8988T (cell line): ENCODE results near the gene PGA5.

Source experiments
- DNase-seq: peaks from one replicate; pipeline ENCODE4 v3.0.0; 2011

The PGA5 gene

DNA sequence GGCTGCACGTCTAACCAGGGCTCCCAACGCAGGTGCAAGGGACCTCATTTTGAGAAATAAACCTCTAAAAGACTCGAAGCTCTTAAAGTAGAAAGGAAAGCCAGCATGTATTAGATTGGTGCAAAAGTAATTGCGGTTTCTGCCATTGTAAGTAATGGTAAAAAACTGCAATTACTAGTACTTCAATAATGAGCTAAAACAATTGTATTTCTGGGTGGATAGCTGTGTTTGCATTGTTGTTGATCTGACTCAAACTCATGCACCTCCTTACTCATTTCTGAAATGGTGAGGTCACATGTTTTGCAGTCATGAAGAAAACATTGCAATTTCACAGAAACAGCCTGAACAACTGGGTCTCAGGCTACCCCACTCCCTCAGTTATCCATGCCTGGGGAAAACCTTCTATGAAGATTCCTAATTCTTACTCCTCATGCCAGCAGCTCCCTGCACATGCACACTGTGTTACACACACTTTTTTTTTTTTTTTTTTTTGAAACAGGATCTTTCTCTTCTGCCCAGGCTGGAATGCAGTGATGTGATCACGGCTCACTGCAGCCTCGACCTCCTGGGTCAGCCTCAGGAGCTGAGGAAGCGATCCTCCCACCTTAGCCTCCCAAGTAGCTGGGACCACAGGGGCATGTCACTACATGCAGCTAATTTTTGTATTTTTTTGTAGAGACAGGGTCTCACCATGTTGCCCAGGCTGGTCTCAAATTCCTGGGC lies 29.5 kb downstream of the PGA5 start:
- DNase-seq = no peak

DNA sequence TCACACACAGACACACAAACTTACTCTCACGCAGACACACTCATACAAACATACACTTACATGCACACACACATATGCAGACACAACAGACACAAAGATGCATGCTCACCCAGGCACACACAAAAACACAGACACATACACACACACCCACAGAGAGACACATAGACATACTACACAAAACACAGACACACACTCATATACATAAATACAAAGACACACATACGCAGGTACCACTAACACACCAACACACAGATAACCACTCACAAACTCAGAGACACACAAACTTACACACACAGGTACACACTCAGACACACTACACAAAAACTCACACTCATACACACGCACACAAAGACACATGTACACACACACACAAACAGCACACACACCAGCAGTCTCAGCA lies 31.8 kb downstream of the PGA5 start:
- no peak for DNase-seq

DNA sequence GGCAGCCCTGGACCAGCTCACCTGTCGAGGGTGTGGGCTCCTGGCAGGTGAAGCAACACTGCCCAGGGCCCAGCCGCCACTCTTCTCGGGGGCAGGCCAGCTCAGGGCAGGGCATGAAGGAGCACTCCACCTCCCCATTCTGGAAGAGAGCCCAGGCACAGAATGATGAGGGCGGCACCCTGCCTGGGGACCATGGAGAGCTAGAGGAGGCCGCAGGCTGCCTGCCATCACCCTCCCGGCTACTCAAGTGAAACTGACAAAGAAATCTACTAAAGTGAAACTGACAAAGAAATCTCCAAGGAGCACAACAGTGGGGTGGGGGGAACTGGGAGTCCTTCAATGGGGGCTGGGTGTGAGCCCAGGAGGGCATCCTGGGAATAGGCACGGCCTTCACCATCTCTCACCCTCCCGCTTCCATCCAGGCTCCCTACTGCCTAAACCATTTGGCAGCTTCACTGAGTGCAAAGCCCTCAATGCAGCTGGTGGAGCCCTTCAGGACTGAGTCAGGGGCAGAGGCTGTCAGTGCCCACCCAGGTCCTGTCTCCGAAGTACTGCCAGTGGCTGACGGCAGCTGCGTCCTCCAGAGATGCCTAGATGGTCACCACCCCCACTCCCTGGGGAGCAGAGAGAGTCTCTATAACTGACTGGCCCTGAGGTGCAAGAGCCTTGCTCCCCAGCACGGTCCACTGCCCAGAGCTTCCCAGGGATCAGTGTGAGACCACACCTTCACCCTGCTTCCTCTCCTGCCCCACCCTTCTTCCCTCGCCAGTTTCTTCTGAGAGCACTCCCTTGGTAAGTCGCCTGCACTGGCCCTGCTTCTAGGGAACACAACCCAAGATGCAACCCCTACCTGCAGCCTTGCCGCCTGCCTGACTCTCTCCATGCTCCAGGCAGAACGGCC lies 32.5 kb downstream of the PGA5 start:
- DNase-seq = no peak

DNA sequence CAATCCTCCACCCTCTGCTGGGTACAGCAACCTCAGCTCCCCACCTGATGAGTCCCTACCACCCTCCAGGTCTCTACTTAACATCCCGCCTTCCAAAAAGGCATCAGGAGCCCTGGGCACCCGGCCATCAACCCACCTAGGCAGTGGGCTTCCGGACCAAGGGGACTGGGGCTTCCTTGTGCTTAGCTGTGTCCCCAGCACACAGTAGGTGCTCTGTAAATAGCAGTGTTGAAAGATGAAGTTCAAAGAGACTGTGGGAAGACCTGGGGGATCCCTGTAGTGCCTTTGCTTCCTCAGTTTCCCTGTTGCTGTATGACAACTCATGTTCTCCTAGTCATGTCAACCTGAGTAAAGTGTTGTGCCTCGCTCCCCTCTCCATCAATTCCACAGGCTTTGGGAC lies 33.1 kb downstream of the PGA5 start:
- DNase-seq = no peak

DNA sequence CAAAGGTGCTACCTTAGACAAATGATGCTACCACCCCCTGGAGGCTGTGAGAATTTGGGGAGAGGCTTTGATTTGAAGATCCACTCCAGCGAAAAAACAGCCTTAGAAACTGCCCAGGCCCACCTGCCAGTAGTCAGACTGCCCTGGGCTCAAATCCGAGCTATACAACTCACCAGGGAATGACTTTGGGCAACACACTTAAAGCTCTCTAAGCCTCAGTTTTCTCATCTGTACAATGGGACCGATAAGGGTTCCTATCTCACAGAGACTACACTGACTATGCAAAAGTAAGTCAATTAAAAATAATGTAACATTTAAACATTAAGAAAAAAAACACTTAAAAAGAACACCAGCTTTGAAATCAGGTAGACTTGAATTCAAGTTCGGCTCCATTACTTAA lies 34.2 kb downstream of the PGA5 start:
- no peak for DNase-seq

DNA sequence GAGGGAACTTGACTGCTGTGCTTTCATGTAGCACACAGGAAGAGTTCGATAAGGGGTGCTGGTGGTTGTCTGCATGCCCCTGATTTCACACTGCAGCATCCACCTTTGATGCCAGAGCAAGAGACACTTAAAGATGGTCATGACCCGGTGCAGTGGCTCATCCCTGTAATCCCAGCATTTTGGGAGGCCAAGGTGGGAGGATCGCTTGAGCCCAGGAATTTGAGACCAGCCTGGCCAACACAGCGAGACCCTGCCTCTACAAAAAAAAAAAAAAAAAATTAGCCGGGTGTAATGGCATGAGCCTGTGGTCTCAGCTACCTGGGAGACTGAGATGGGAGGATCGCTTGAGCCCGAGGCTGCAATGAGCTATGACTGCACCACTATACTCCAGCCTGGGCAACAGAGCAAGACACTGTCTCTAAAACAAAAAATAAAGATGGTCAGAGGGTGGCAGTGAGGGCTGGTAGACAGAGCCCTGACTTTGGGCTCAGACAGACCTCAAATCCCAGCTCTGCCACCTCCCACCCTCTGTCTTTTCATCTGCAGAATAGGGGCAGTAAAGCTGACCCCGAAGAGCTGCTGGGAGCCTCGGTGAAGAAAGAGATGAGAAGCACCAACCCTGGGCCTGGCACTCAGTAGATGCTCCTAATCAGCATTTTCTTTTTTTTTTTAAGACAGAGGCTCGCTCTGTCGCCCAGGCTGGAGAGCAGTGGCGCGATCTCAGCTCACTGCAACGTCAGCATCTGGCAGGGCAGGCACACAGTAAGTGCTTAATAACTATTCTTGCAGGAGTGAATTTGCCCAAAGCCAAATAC lies 36.4 kb downstream of the PGA5 start:
- no peak for DNase-seq

DNA sequence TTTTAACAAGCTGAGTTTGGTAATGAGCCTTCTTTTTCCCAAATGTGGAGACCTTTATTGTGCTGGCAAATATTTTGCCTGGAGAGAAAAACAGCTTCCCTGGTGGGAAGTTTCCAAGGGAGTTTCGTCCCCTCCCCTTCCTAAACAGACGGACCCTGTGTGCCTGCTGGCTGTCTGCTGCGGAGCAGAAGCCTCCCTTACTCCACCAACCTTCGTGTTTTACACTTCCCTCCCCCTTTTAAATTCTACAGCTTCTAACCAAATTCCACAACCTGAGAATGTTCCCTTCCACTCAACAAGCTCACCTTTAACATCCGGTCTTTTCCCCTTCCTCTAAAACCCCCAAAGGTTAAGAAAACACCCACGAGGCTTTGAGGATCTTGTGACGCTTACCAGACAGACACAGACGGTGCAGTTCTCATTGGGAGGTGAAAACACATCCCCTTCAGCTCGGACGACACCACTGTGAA lies 37.1 kb downstream of the PGA5 start:
- no peak for DNase-seq

DNA sequence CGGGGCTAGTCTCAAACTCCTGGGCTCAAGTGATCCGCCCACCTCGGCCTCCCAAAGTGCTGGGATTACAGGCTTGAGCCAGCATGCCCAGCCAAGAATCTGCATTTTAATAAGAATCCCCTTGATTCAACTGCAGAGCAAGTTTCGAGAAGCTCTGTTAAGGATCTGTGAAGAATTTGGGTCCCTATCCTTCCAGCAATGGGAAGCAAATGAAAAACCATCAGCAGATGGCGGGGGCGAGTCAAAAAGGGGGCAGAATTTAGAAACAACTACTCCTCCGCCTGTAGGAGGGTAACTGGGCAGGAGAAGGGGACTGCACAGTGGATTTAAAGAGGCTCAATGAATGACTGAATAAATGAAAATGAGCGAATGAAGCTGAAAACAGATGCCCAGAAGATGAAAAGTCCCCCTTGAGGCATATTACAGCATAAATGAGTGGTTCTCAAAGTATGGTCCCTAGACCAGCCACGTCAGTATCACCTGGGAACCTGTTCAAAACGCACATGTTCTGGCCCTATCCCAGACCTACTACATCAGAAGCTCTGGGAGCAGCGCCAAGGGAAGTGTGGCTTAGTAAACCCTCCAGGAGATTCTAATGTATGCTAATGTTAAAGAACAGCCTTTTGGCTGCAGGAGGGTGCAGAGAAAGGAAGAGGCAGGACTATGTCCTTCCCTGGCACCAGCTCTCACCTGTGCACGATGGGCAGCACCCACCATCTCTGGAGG lies 39.1 kb downstream of the PGA5 start:
- DNase-seq = no peak

DNA sequence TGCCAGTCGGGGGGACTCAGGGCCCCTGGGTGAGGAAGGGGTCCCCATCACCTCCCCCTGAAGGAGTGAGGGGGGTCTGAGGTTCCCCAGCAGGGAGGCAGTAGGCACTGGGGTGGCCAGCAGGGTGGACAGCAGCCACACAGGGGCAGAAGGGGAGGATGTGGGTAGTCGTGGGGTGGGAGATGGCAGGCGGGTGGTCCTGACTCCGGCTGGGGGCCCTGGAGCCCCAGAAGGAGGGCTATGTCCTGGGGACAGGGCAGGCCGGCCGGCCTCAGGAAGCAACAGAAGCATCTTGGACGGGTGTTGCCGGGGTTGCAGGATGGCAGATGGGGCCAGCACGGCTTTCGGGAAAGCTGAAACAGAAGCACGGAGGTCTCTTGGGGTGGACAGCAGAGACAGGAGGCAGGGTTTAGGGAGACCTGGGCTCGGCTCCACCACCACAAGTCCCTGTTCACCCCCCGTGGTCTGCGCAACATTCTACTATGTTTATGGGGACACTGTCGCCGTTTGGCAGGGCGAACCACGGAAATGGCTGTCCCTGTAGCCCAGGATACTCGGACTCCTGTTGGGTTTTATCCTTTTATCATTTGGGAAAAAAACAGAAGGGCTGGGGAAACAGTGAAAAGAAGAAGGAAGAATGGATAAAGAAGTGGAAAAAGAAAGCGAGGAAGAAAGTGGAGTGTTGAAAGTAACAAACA lies 40.1 kb downstream of the PGA5 start:
- DNase-seq = no peak

DNA sequence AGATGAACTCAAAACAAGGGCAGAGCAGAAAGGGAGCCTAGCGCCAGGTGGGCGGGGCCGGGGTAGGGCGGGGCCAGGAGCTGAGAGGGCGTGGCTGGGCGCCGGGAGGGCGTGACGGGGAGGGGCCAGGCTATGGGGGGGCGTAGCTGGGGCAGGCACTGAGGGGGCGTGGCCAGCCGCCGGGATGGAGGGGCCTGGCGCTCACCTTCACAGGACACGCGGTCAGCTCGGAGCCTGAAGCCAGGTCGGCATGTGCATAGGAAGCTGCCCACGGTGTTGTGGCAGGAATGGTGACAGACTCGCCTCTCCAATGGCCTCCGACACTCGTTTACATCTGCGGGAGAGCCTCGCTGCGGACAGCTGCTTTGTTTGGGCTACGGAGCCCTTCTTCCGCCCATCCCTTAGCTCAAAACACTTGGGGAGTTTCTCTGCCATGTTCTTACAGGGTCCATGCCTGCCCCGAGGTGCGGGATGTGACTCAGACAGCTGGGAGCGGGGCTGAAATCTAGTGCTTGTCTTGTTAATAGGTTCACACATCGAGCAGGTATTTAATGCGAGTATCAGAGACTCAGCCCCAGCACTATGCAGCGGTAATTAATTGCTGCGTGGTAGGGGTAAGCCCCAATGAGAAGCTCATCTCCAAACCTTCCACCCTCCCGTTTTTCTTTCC lies 40.7 kb downstream of the PGA5 start:
- peak; percentile 78 for DNase-seq

DNA sequence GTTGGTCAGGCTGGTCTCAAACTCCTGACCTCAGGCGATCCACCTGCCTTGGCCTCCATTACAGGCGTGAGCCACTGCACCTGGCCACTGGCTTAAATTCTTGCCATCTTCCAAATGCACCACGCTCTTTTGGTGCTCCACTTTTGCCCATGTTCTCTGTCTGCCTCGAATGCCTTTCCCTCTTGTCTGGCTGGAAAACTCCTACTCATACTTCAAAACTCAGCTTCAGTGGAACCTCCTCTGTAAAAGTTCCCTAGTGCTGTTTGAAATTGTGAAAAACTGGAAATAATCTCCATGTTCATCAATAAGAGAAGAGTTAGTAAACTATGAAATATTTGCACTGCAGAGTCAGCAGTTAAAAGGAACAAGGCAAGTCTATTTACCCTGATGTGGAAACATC lies 42.6 kb downstream of the PGA5 start:
- DNase-seq = no peak

DNA sequence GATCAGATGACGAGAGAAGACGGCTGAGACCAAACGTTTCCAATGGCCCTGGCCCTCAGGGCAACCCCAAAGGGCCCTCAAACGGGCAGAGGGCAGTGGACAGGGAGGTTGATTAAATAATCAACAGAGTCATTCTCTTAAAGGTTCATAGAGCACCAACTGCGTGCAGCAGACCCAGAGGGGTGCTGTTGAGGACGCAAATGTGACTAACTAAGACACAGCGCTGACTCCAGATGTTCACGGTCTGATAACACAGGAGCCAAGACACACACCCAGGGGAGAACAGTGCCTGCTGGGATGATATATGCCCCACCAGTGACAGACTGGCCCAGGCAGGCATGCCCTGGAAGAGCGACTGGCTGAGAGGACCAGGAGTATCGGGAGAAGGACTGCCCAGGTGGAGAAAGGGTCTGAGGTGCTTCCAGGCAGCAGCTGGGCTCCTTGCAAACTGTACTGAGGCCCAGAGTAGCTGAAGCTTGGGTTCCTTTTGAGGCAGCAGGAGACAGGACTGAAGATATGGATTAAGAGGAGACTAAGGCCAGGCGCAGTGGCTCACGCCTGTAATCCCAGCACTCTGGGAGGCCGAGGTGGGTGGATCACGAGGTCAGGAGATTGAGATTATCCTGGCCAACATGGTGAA lies 46.5 kb downstream of the PGA5 start:
- no peak for DNase-seq

DNA sequence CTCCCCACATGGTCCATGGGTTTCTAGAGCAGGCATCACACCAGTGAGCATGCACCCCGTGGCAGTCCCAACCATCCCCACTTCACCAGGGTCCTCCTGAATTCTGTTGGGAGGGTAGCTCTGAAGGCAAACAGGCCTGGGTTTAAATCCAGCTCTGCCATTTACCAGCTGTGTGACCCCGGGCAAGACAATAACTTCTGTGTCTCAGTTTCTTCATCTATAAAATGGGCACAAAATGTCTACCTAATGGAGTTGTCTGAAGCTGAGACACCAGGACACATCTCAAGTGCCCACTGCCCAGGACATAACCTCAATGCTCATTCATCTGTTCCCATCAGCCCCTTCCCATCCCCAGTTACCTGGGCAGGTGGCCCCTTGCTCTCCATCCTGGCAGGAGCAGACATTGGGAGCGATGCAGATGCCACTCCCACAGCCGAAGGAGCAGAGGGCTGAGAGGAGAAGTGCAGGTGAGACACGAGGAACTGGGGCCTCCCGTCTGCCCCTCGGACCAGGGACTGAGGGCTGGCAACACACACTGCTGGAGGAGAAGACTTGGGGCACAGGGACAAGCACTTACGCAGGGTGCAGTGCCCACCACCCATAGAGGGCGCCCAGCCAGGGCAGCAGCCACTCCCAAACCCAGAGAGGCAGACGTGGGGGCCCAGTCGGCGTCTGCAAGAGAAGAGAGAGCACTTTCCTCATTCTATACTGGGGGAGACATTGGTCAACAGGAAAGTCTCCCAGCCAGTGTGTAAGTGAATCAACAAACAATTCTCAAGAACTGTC lies 50.1 kb downstream of the PGA5 start:
- DNase-seq = peak; percentile 62

DNA sequence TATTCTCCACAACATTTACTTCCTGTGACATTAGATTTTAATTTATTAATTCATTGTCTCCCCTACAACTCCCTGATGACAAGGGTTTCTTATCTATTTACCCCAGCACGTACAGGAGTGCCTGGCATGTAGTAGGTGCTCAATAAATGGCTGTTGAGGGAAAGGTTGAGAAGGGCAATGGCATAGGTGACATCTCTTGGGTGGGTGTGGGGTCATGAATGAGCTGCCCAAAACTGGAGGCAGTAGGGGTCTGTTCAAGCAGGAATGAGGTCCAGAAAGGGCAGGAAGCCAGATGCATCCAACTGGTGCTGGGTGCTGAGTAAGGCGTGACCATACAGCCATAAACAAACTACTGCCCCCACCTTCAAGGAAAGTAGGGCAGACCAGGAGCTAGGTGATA lies 51.4 kb downstream of the PGA5 start:
- DNase-seq = no peak

DNA sequence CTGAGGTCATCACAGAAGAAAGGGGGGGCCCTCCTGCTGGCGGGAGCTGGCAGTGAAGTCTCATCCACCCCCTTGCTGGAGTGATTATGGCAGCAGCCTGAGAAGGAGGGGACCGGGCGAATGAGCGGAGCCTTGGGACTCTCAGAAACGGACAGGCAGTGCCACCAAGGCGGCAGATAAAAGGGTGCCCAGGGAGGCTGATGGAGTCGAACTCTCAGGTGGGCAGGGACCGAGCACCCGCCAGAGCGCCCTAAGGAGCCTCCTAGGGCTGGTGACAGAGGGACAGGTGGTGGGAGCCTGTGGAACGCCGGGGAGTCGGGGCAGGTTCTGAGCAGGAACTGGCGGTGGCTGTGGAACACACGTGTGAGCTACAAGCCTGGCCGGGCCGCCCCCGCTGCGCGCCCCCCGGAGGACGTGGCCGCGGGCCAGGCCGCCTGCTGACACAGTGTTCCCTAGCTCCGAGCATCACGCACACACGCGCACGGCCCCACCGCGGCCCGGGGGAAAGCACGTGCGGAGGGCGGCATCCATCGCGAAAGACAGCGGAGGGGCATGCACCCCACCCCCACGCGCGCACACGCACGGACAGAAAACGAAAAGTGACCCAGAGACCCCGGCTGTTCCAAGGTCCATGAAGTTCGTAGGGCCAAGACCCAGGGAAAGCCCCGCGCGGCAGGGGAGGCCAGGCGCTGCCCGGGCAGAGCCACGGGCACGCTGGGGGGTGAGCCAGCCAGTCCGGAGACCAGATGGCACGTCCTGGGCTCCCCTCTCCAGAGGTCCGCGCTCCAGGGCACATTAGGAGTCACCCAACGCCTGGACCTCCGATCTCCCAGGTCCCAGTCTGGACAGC lies 53.1 kb downstream of the PGA5 start:
- peak; percentile 89 for DNase-seq

DNA sequence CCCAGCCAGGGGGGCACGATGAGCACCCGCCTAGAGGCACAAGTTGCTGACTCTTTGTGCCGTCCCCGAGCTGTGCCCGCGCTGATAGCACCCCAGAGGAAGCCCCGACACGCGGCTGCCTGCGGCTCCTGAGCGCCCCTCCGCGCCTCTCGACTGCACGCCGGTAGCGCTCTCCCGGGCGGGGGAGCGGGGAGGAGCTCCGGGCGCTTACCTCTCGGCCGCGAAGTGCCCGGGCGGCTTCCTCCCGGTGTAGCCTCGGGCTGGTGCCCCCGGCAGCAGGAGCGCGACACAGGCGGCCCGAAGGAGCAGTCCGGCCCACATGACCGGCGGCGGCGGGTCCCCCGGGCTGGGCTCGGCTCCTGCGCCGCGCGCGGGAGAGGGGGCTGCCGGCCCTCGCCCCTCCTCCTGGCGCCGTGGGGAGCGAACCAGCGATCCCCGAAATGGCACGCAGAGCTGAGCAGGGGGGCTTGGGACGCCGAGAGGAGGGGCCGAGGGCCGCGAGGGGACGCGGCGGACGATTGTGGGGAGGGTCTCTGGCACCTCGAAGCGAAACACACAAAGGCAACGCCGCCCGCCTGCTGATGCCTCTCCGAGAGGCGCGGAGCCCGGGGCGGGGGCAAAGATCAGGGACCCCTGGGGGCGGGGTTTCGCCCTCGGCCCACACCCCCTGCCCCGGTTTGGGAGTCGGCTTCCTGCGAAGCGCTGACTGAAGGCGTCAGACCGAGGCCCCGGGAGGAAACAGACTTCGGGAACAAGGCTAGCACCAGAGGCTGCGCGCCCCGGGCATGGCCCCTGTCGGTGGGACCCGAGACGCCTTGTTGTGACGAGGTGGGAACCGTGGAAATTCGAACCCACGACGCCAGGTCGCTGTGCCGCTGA lies 54.0 kb downstream of the PGA5 start, which contains the start of gene VWCE:
TSS of gene VWCE (minus strand) at position 600 of the 879 bp plus-strand sequence. CDS start at position 321, 279 bp downstream.
- peak; percentile 92 for DNase-seq

DNA sequence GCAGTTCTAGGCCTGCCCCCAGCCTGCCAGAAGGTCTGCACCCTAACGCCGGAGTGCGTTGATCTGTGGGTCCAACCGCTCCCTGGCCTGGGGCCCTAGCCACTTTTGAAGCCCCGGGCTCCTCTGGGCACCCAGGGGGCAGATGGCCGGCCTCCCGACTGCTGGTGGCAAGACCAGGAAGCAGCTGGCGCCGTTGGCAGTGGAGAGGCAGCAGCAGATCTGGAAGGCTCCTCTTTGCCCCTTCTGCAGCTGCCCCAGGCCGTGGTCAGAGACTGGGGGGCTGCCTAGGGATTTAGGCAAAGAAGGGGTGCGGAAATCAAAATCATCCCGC lies 54.6 kb downstream of the PGA5 start:
- DNase-seq = no peak

DNA sequence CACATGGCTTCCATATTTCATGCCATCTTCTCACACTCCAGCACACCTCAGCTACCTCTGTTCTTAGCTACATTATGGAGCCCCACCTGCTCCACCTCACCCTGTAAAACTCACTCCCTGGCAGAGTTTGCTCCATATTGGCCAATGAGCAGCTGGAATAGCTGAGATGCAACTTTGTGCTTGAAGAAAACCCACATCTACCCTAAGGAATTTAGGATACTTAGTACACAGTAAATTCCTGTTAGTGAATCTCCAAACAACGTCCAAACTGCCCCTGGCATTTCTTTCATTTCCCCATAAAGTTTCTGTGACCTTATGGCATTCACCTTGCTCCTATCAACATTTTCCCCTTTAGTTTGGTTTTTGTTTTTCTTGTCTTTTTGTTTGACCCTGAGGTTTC lies 56.4 kb downstream of the PGA5 start:
- DNase-seq = no peak
